HepG2 (cell line): ENCODE measurements around the gene FANCD2. TPM values are rescaled to one million over a fixed set of nuclear protein-coding genes. Genes with fewer than 3 reads are reported as not detected.

Experiments
- ARNTL ChIP-seq: sonication (generic); formaldehyde crosslinking; IDR thresholded peaks from 2 replicates; pipeline ENCODE4 v1.4.0; 2020; ENCODE audit warnings: mild to moderate bottlenecking, missing genetic modification reagents
- CCAR2 ChIP-seq: fragments of 200-400 bp; formaldehyde crosslinking; optimal IDR thresholded peaks from 2 replicates; pipeline ENCODE3; 2018; ENCODE audit warnings: low read depth, mild to moderate bottlenecking, low read length, moderate library complexity
- CCDC6 ChIP-seq: sonication (generic); formaldehyde crosslinking; IDR thresholded peaks from 2 replicates; pipeline ENCODE4 v1.8.1; 2022; ENCODE audit warnings: mild to moderate bottlenecking, missing genetic modification reagents, moderate library complexity
- ELF1 ChIP-seq: sonication (generic); formaldehyde crosslinking; IDR thresholded peaks from 2 replicates; pipeline ENCODE4 v1.4.0; 2020; ENCODE audit warnings: missing genetic modification reagents
- ISL2 ChIP-seq: sonication (generic); formaldehyde crosslinking; IDR thresholded peaks from 2 replicates; pipeline ENCODE4 v1.5.0; 2020; ENCODE audit warnings: missing genetic modification reagents
- MIER2 ChIP-seq: IDR thresholded peaks from 2 replicates; pipeline ENCODE4 v1.6.1; 2016; ENCODE audit warnings: missing biosample characterization, missing genetic modification reagents
- RERE ChIP-seq: IDR thresholded peaks from 2 replicates; pipeline ENCODE4 v1.6.1; 2016; ENCODE audit warnings: low read depth, missing genetic modification reagents, missing compliant biosample characterization
- SNAPC2 ChIP-seq: sonication (generic); formaldehyde crosslinking; IDR thresholded peaks from 2 replicates; pipeline ENCODE4 v1.8.1; 2022; ENCODE audit warnings: mild to moderate bottlenecking, missing genetic modification reagents
- TEAD2 ChIP-seq: sonication (generic); formaldehyde crosslinking; IDR thresholded peaks from 2 replicates; pipeline ENCODE4 v1.9.0; 2021; ENCODE audit warnings: missing genetic modification reagents
- TRIM24 ChIP-seq: sonication (generic); formaldehyde crosslinking; IDR thresholded peaks from 2 replicates; pipeline ENCODE4 v1.8.0; 2022; ENCODE audit warnings: mild to moderate bottlenecking, missing genetic modification reagents
- ZGPAT ChIP-seq: IDR thresholded peaks from 2 replicates; pipeline ENCODE4 v1.6.1; 2016; ENCODE audit warnings: mild to moderate bottlenecking
- ZIK1 ChIP-seq: sonication (generic); formaldehyde crosslinking; IDR thresholded peaks from 2 replicates; pipeline ENCODE4 v1.5.0; 2020; ENCODE audit warnings: mild to moderate bottlenecking, low read depth, missing genetic modification reagents, borderline replicate concordance
- ZKSCAN5 ChIP-seq: sonication (generic); formaldehyde crosslinking; IDR thresholded peaks from 2 replicates; pipeline ENCODE4 v1.5.1; 2020; ENCODE audit warnings: mild to moderate bottlenecking, missing genetic modification reagents
- ZNF124 ChIP-seq: sonication (generic); formaldehyde crosslinking; IDR thresholded peaks from 2 replicates; pipeline ENCODE4 v1.4.0; 2020; ENCODE audit warnings: missing genetic modification reagents
- ZNF143 ChIP-seq: sonication (generic); formaldehyde crosslinking; IDR thresholded peaks from 2 replicates; pipeline ENCODE4 v1.4.0; 2020; ENCODE audit warnings: missing genetic modification reagents
- ZNF235 ChIP-seq: sonication (generic); formaldehyde crosslinking; IDR thresholded peaks from 2 replicates; pipeline ENCODE4 v1.8.1; 2023; ENCODE audit warnings: mild to moderate bottlenecking, missing genetic modification reagents, borderline replicate concordance
- ZNF557 ChIP-seq: sonication (generic); formaldehyde crosslinking; IDR thresholded peaks from 2 replicates; pipeline ENCODE4 v1.4.0; 2020; ENCODE audit warnings: missing genetic modification reagents
- ZNF598 ChIP-seq: sonication (generic); formaldehyde crosslinking; IDR thresholded peaks from 2 replicates; pipeline ENCODE4 v1.5.1; 2020; ENCODE audit warnings: mild to moderate bottlenecking, missing genetic modification reagents, borderline replicate concordance
- polyA plus RNA-seq, 8 experiments: library from polyadenylated mRNA; depleted of rRNA in 3 of 8; stranded (reverse) in 7 of 8; unstranded in 1 of 8; fragments of >200 nt; fragmentation: Illumina TruSeq in 4 of 8; extraction: Trizol in 4 of 8; gene quantifications; 2 replicates each; pipeline versions ENCODE4 v1.2.1 to v1.2.3, GENCODE V29; 2011 to 2016; ENCODE audit warnings: low read depth in 4 of 8, missing spikeins in 1 of 8, mixed read lengths in 1 of 8; ENCODE audit not compliant: insufficient read depth in 1 of 8
- total RNA-seq, 5 experiments: library from RNA; depleted of rRNA; stranded (reverse); fragments of >200 nt; fragmentation: Illumina TruSeq; extraction: Trizol; gene quantifications; 2 replicates each; pipeline ENCODE4 v1.2.3, GENCODE V29; 2016; ENCODE audit warnings: low read depth in 1 of 5
- TF ChIP-seq, protein P1 (sequence below): sonication (generic); formaldehyde crosslinking; IDR thresholded peaks from 2 replicates; pipeline ENCODE4 v1.9.0; 2021; ENCODE audit warnings: missing genetic modification reagents, borderline replicate concordance
- TF ChIP-seq, protein P2 (sequence below): sonication (generic); formaldehyde crosslinking; IDR thresholded peaks from 2 replicates; pipeline ENCODE4 v1.8.1; 2023; ENCODE audit warnings: mild to moderate bottlenecking, missing genetic modification reagents, borderline replicate concordance

FANCD2 gene
- total and polyA plus RNA-seq, 2 of the 13 experiments (the other 11 are each of a cell fraction or from before 2014, with no cell fraction given): 10.1 to 42.0 TPM

DNA sequence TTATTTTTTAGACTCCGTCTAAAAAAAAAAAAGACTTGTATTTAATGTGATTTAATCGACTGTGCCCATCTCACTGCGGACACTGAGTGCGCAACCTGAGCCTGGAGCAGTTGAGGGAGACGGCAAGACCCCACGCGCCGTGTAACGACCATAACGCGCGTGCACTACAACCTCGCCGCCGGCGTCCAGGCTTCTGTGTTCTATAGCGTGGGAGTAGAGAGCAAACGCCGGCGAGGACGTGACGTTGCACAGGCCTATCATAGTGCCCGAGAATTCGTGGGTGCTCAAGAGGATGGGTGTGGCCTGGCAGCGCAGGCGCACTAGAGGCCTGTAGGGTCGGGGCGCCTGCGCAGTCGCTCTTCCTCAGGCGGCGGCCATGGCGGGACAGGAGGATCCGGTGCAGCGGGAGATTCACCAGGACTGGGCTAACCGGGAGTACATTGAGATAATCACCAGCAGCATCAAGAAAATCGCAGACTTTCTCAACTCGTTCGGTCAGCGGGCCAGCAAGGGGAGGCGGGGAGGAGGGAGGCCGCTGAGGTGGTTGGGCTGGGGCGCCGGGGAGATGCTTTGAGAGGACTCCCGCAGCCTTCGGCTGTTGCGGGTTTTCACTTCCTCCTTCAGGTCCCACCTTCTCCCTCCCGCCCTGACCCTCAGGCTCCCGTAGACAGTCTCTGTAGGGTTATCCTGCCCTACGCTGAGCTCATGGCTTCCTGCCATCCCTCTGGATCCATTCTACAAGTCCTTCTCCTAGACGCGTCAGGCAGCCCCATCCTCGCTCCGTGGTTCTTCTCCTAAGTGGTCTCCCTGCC lies 89.3 kb downstream of the FANCD2 start, which contains the start of gene BRK1 (continued):
- TF ChIP-seq RERE (0 out of 2 replicates have a peak, but pooled peaks have one; percentile 46), MIER2 (CRISPR knock-in tag) (0 out of 2 replicates have a peak, but pooled peaks have one; percentile 28), ISL2 (peak; percentile 57; the same call in 1 of the 2 replicates), ZNF235 (CRISPR knock-in tag) (no peak), ZNF598 (CRISPR knock-in tag) (peak; percentile 62; the same call in 1 of the 2 replicates), SNAPC2 (CRISPR knock-in tag) (no peak), CCAR2 (no peak), TEAD2 (CRISPR knock-in tag) (no peak), ZNF143 (CRISPR knock-in tag) (peak; percentile 27; the same call in 1 of the 2 replicates), ZKSCAN5 (no peak), TRIM24 (no peak), ZNF557 (CRISPR knock-in tag) (peak; percentile 37; the same call in 1 of the 2 replicates), ZNF124 (CRISPR knock-in tag) (0 out of 2 replicates have a peak, but pooled peaks have one; percentile 63), ZGPAT (CRISPR knock-in tag) (peak; percentile 73), ZIK1 (no peak), ELF1 (CRISPR knock-in tag) (0 out of 2 replicates have a peak, but pooled peaks have one; percentile 15), CCDC6 (CRISPR knock-in tag) (no peak), ARNTL (CRISPR knock-in tag) (no peak)
- TF ChIP-seq, protein P1, sequence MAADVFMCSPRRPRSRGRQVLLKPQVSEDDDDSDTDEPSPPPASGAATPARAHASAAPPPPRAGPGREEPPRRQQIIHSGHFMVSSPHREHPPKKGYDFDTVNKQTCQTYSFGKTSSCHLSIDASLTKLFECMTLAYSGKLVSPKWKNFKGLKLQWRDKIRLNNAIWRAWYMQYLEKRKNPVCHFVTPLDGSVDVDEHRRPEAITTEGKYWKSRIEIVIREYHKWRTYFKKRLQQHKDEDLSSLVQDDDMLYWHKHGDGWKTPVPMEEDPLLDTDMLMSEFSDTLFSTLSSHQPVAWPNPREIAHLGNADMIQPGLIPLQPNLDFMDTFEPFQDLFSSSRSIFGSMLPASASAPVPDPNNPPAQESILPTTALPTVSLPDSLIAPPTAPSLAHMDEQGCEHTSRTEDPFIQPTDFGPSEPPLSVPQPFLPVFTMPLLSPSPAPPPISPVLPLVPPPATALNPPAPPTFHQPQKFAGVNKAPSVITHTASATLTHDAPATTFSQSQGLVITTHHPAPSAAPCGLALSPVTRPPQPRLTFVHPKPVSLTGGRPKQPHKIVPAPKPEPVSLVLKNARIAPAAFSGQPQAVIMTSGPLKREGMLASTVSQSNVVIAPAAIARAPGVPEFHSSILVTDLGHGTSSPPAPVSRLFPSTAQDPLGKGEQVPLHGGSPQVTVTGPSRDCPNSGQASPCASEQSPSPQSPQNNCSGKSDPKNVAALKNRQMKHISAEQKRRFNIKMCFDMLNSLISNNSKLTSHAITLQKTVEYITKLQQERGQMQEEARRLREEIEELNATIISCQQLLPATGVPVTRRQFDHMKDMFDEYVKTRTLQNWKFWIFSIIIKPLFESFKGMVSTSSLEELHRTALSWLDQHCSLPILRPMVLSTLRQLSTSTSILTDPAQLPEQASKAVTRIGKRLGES: 0 out of 2 replicates have a peak, but pooled peaks have one; percentile 38
- TF ChIP-seq, protein P2, sequence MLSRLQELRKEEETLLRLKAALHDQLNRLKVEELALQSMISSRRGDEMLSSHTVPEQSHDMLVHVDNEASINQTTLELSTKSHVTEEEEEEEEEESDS: no peak
